Measurements from ENCODE around the gene SKOR2.

- TF ChIP-seq POLR2A (IDR thresholded peaks at IDR 0.05), result no peak
- TF ChIP-seq CTCF (IDR thresholded peaks at IDR 0.05), result no peak
Measured at GRCh38 chr18:47180765-47181164, 70.7 kb downstream of the SKOR2 start.

All from vagina (tissue), 2 donors.